VCaP (cell line): ENCODE results near the gene RAD51D.

Source experiments
- H3K27ac ChIP-seq: fragments of 450-650 bp; 2 replicates; pipeline ENCODE4 v1.5.1; 2017
- TF ChIP-seq, protein P1 (sequence below): fragments of 450-650 bp; conservative IDR thresholded peaks from 2 replicates; pipeline ENCODE4 v1.5.1; 2017; ENCODE audit warnings: mild to moderate bottlenecking, moderate library complexity

RAD51D gene

DNA sequence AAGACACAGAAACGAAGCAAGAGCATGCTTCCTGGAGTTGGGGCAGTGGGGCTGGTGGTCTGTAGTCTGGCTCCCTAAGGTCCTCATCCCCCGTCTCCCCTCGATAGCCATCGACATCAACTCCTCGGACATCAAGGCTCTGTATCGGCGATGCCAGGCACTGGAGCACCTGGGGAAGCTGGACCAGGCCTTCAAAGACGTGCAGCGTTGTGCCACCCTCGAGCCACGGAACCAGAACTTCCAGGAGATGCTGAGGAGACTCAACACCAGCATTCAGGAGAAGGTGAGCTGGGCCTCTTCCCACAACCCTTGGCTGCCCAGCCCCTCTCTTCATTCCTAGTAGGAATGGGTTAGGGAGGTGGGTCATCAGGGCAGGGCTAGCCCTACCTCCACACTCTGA is 30.3 kb upstream of the RAD51D start:
- H3K27ac ChIP-seq, result no peak overlapping the region
- TF ChIP-seq, protein P1, sequence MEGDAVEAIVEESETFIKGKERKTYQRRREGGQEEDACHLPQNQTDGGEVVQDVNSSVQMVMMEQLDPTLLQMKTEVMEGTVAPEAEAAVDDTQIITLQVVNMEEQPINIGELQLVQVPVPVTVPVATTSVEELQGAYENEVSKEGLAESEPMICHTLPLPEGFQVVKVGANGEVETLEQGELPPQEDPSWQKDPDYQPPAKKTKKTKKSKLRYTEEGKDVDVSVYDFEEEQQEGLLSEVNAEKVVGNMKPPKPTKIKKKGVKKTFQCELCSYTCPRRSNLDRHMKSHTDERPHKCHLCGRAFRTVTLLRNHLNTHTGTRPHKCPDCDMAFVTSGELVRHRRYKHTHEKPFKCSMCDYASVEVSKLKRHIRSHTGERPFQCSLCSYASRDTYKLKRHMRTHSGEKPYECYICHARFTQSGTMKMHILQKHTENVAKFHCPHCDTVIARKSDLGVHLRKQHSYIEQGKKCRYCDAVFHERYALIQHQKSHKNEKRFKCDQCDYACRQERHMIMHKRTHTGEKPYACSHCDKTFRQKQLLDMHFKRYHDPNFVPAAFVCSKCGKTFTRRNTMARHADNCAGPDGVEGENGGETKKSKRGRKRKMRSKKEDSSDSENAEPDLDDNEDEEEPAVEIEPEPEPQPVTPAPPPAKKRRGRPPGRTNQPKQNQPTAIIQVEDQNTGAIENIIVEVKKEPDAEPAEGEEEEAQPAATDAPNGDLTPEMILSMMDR, result no peak

DNA sequence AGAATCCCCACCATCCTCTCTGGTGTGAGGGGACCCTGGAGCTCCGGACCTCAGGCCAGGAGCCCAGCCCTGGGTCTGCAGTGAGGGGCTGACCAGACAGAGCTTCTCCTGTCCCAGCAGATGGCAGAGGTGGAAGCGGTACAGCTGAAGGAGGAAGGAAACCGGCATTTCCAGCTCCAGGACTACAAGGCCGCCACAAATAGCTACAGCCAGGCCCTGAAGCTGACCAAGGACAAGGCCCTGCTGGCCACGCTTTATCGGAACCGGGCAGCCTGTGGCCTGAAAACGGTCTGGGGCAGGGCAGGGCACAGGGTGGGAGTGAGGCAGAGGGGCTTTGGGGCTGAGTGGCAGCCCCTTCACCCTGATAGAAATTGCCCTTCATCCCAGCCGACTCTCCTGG is 28.5 kb upstream of the RAD51D start:
- TF ChIP-seq, protein P1, result no peak
- H3K27ac ChIP-seq, result no peak overlapping the region

DNA sequence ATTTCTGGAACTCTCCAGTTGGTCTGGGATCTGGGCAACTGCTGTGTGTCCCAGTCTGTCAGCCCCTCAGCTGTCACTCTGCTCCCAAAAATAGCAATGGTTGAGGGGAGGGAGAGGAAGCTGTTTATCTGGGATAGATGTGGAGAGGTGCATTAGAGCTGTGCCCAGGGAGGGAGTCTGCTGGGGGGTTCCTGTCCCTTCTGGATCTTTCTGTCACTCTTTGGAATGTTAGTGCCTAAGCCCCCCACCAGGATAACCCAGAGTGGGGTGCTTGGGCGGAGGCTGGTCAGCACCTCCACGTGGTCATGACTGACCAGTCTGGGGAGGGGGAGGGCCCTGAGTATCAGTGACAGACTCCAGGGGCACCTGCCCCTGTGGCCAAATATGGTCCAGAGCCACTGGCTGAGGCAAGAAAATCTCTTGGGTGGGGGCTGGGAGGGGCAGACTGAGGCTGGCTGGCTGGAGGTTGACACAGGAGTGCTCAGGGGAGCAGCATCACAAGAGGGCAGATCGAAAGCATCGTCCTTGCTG is 27.8 kb upstream of the RAD51D start, which contains the start of gene UNC45B:
UNC45B (plus strand) TSS at position 443 of the 531 bp plus-strand sequence. CDS start 447 bp downstream, outside the sequence.
- TF ChIP-seq, protein P1, result no peak
- no peak within 1 kb of the TSS for H3K27ac ChIP-seq

DNA sequence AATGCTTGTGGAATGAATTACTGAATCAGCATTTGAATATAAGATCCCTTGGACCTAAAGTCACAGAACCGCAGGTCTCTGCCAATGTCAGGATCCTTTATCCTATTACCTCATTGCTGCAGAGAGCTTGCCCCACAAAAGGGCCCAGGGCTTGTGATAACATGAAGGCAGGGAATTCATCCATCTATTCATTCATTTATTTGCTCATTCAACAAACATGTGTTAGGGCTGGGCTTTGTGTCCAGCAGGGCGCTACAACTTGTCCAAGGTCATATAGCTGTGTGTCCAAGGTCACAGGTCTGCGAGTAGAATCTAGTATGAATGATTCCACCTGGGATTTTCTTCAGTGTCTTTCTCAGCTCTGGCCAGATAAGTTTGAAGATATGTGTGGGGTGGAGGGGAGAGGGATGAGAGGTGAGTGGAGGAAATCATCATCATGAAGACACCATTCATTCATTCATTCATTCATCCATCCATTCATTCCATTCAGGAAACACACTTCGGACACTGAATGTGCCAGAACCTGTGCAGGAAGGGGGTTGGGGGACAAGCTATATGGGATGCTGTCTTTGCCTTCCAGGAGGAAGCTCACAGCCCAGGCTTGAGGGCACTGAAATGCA is 26.7 kb upstream of the RAD51D start:
- H3K27ac ChIP-seq, result no peak overlapping the region
- TF ChIP-seq, protein P1, result no peak

DNA sequence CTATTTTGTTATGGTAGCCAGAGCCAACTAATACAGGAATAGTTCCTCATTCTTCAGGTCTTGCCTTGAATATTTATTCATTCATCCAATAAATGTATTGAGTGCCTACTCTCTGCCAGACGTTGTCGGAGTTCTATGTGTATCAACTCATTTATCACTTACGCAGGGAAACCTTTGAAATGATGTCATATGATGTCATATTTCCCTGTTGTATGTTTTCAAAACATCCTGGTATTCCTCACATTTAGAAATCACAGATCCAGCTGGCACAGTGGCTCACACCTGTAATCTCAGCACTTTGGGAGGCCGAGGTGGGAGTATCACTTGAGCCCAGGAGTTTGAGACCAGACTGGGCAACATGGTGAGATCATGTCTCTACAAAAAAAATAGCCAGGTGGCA is 25.2 kb upstream of the RAD51D start:
- TF ChIP-seq, protein P1, result no peak
- no peak overlapping the region for H3K27ac ChIP-seq

DNA sequence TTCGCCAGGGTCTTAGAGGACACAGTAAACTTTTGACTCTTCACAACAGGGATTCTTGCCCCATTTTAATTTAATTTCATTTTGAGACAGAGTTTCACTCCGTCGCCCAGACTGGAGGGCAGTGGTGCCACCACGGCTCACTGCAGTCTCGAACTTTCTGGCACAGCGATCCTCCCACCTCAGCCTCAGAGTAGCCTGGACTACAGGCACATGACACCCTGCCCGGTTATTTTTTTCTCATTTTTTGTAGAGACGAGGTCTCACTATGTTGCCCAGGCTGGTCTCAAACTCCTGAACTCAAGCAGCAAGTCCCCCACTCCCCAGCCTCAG is 22.8 kb upstream of the RAD51D start:
- TF ChIP-seq, protein P1, result no peak; the same call in 1 of the 2 replicates
- peak overlapping the region; percentile 81; the same call in 1 of the 2 replicates for H3K27ac ChIP-seq

DNA sequence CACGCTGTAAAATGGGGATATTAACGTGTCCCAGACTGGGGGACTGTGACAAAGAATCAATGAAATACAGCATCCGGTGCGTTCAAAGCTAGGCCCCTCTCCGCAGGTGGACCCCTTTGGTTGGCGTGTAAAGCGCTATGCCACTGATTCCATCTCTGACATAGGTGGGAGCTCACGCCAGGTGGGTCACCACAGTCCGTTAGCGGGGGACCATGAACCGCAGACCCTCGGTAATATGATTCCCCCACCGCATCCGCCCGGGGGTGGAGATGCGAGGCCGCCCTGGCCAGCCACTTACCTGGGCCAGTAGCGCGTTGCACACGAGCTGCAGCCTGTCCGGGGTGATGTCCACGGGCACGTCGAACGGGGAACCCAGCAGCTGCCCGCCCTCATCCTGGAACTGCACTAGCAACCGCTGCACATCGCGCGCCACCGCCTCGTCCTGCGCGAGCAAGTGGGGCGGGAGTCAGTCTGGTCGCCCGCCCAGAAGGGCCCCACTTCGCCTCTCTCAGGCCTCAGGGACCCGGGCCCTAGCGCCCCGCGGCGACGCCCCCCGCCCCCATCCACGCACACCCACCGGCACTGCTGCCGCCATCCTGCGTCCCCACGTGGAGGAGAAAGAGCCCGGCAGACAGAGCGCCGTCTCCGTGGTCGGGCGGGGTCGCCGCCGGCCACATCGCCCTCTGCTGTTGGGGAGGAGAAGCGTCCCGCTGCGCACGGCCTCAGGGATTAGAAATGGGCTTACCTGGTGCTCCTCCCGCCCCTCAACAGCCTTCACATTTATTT is 22.2 kb upstream of the RAD51D start, which contains the start of gene NLE1:
NLE1 (minus strand) TSS at position 623 of the 786 bp plus-strand sequence; CDS start at position 595, 28 bp downstream.
- TF ChIP-seq, protein P1, result peak; percentile 100
- peak within 1 kb of the TSS; percentile 81 for H3K27ac ChIP-seq
